Osteocyte (in vitro differentiated cells): ENCODE measurements around the gene DIP2C. TPM values are rescaled to one million over a fixed set of nuclear protein-coding genes. Genes with fewer than 3 reads are reported as not detected.

Experiments
- DNase-seq: peaks from one replicate; pipeline ENCODE4 v3.0.0; 2021; ENCODE audit warnings: mixed read lengths; ENCODE audit not compliant: unreplicated experiment; ENCODE audit errors: extremely low spot score
- H3K27ac Mint-ChIP-seq: one replicate; pipeline ENCODE4 v1.8.0; 2021; ENCODE audit warnings: mild to moderate bottlenecking, mixed read lengths; ENCODE audit not compliant: unreplicated experiment
- H3K27me3 Mint-ChIP-seq: one replicate; pipeline ENCODE4 v1.8.0; 2021; ENCODE audit warnings: mixed read lengths; ENCODE audit not compliant: unreplicated experiment
- H3K36me3 Mint-ChIP-seq: one replicate; pipeline ENCODE4 v1.8.0; 2021; ENCODE audit warnings: mixed read lengths; ENCODE audit not compliant: unreplicated experiment
- H3K4me1 Mint-ChIP-seq: one replicate; pipeline ENCODE4 v1.8.0; 2021; ENCODE audit warnings: mixed read lengths; ENCODE audit not compliant: unreplicated experiment
- H3K4me3 Mint-ChIP-seq: one replicate; pipeline ENCODE4 v1.8.0; 2021; ENCODE audit warnings: mild to moderate bottlenecking, moderate library complexity, mixed read lengths; ENCODE audit not compliant: unreplicated experiment
- H3K9me3 Mint-ChIP-seq: one replicate; pipeline ENCODE4 v1.8.0; 2021; ENCODE audit warnings: mixed read lengths; ENCODE audit not compliant: unreplicated experiment
- total RNA-seq: library from RNA; stranded (reverse); gene quantifications from 2 replicates; pipeline ENCODE4 v1.2.1, GENCODE V29; 2021
- TF ChIP-seq, protein P1 (sequence below): fragments of 200-600 bp; sonication (generic); IDR thresholded peaks from 2 replicates; pipeline ENCODE4 v1.5.0; 2021; ENCODE audit warnings: antibody characterized with exemption, mild to moderate bottlenecking, moderate library complexity

The DIP2C gene
- total RNA-seq, 1 donor from 2014 or later: 36.8 TPM

DNA sequence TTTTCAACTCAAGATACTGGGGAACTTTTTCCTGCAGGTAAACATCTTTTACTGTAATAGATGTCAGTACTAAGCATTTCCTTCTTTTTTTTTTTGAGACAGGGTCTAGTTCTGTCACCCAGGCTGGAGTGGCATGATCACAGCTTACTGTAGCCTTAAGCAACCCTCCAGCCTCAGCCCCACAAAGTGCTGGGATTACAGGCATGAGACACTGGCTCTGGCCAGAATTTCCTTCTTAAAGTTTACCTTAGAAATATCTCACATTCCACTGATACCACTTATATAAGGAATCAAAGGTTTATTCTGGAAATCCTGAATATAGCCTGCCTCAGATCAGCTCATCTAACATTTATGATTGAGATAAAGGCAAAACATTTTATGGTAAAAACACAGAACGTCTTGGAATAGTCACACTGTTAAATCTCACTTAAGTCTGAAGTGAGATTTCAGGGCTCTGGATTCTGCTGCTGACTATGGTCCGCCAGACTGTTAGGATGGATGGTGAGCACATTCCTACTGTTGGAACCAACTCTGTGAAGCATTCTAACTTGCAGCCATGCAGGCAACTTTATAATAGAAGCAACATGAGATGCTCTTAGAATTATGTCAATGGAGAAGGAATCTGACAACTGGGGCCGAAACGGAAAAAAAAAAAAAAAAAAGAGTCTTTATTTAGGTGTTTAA, 402.3 kb downstream of the DIP2C start:
- H3K9me3 Mint-ChIP-seq: no peaks in the 10 kb centered on the region
- H3K4me1 Mint-ChIP-seq: peaks cover 22% of the 10 kb centered on the region
- DNase-seq: no peak
- no peaks in the 10 kb centered on the region for H3K27me3 Mint-ChIP-seq
- H3K27ac Mint-ChIP-seq: peak overlapping the region; percentile 27
- H3K36me3 Mint-ChIP-seq: peaks cover 38% of the 10 kb centered on the region
- TF ChIP-seq, protein P1, sequence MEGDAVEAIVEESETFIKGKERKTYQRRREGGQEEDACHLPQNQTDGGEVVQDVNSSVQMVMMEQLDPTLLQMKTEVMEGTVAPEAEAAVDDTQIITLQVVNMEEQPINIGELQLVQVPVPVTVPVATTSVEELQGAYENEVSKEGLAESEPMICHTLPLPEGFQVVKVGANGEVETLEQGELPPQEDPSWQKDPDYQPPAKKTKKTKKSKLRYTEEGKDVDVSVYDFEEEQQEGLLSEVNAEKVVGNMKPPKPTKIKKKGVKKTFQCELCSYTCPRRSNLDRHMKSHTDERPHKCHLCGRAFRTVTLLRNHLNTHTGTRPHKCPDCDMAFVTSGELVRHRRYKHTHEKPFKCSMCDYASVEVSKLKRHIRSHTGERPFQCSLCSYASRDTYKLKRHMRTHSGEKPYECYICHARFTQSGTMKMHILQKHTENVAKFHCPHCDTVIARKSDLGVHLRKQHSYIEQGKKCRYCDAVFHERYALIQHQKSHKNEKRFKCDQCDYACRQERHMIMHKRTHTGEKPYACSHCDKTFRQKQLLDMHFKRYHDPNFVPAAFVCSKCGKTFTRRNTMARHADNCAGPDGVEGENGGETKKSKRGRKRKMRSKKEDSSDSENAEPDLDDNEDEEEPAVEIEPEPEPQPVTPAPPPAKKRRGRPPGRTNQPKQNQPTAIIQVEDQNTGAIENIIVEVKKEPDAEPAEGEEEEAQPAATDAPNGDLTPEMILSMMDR: no peak
- no peak overlapping the region for H3K4me3 Mint-ChIP-seq

DNA sequence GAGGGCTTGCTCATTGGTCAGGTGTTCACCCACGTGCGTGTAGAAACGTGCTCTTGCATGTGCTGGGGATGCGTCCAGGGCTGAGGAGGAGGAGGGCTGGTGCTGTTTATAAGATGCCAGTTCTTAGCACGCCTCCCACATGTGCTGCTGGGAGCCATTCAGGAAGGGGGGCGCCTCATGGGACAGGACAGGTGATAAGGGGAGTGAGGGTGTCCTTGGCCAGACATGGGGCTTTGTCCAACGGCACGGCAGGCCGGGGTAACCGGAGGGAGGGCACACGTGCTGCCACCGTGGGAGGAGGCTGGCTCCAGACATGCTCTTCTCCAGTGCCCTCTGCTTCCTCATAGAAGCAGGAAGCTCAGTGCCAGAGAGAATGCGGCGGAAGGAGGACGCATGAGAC, 404.3 kb downstream of the DIP2C start:
- Mint-ChIP-seq H3K4me1 (peaks cover 22% of the 10 kb centered on the region), H3K36me3 (peaks cover 47% of the 10 kb centered on the region), H3K9me3 (no peaks in the 10 kb centered on the region), H3K4me3 (no peak overlapping the region), H3K27me3 (no peaks in the 10 kb centered on the region), H3K27ac (no peak overlapping the region)
- no peak for DNase-seq
- TF ChIP-seq, protein P1: no peak

DNA sequence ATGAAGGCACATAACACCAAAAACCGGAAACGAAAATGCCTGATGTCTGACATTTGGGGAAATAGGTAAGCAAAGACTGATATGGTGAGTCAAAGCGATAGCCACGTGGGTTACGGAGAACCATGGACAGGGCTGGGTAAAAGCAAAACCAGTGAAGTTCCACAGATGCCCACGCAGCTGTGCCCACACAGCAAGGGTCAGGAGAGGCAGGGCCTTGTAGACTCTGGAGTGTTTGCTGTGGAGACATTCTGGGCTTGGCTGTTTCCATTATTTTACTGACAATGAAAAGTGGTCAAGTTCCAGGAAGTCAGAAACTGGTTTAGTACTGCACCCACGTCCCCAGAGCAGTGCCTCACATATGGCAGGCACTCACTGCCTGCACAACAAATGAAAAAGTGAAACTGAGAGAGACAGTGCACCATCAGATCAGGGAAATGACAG, 405.5 kb downstream of the DIP2C start:
- H3K4me1 Mint-ChIP-seq: peaks cover 22% of the 10 kb centered on the region
- H3K9me3 Mint-ChIP-seq: no peaks in the 10 kb centered on the region
- H3K36me3 Mint-ChIP-seq: peaks cover 51% of the 10 kb centered on the region
- TF ChIP-seq, protein P1: no peak
- no peak overlapping the region for H3K4me3 Mint-ChIP-seq
- no peak for DNase-seq
- H3K27ac Mint-ChIP-seq: no peak overlapping the region
- no peaks in the 10 kb centered on the region for H3K27me3 Mint-ChIP-seq

DNA sequence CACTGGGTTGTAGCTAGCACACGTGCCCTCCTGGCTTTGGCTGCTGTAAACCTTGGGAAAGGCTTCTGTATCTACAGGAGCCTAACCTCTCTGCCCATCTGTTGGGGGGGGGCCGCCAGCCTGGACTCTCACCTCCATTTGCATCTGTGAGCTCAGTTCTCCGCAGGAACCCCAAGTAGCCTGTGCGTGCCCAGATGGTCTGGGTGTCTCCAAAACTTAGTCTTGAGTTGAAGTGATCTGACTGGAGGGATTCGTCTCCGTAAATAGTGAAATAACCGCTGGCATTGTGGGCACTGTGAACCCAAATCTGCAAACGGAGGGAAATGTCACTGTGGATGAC, 406.4 kb downstream of the DIP2C start:
- H3K9me3 Mint-ChIP-seq: no peaks in the 10 kb centered on the region

More for the DNA sequence above, 406.4 kb downstream of the DIP2C start:
- H3K27ac Mint-ChIP-seq: no peak overlapping the region
- peaks cover 20% of the 10 kb centered on the region for H3K4me1 Mint-ChIP-seq
- TF ChIP-seq, protein P1: no peak
- peaks cover 50% of the 10 kb centered on the region for H3K36me3 Mint-ChIP-seq
- H3K4me3 Mint-ChIP-seq: no peak overlapping the region
- no peaks in the 10 kb centered on the region for H3K27me3 Mint-ChIP-seq
- DNase-seq: no peak
